ENCODE results near the gene SPAG17.
"Not testable (repeated sequence)": the region's sequence is repeated elsewhere in the genome, so short reads cannot be mapped to it uniquely, and the experiment has no call there.

Gene SPAG17

GRCh38 chr1:117929343-117930172, 255.5 kb downstream of the SPAG17 start, which contains the start of the genes GDAP2 and WDR3:
TSS of gene GDAP2 (minus strand) at chr1:117929621. CDS start at chr1:117920357, 9,264 bp downstream.
TSS of gene WDR3 (plus strand) at chr1:117929739. CDS start at chr1:117933320, 3,581 bp downstream.
- intact Hi-C loops (cut with DNase I; ENCODE audit: low total_unique reads) = loop anchor here (10.0 kb wide), 1 partner anchor 565 kb away; the partner anchor contains the start of gene MAN1A2

GRCh38 chr1:117928881-117929342, 256.1 kb downstream of the SPAG17 start:
- Histone ChIP-seq H3K36me3 (no peaks in the 10 kb centered on the region), H3K4me3 (peak overlapping the region; percentile 98), H3K9me3 (no peaks in the 10 kb centered on the region), H3K4me1 (peaks cover 0 to 34% (median 32%) of the 10 kb centered on the region in 4 donors), H3K27ac (peak overlapping the region; percentile 89 to 96), H3K27me3 (no peaks in the 10 kb centered on the region)
- intact Hi-C loops (cut with DNase I; ENCODE audit: low total_unique reads) = loop anchor here (10.0 kb wide), 1 partner anchor 564 kb away; the partner anchor contains the start of gene MAN1A2
- TF ChIP-seq CTCF (IDR thresholded peaks at IDR 0.05) = no peak
- peak; percentile 57 to 74 for DNase-seq

More at GRCh38 chr1:117929343-117930172, 255.5 kb downstream of the SPAG17 start, which contains the start of the genes GDAP2 and WDR3:
- DNase-seq = peak; percentile 97
- Histone ChIP-seq H3K4me3 (peak within 1 kb of the TSS; percentile 98), H3K36me3 (peaks cover 0 to 5% (median 2%) of the 10 kb centered on the region in 3 donors), H3K9me3 (no peaks in the 10 kb centered on the region), H3K27me3 (no peaks in the 10 kb centered on the region), H3K27ac (peak within 1 kb of the TSS; percentile 89 to 96), H3K4me1 (peaks cover 0 to 34% (median 32%) of the 10 kb centered on the region in 4 donors)
- TF ChIP-seq CTCF (IDR thresholded peaks at IDR 0.05) = no peak

- H3K36me3 ChIP-seq = no peaks in the 10 kb centered on the region
- no peaks in the 10 kb centered on the region for H3K27me3 ChIP-seq
- DNase-seq = no peak
- H3K9me3 ChIP-seq = no peaks in the 10 kb centered on the region
- TF ChIP-seq CTCF (IDR thresholded peaks at IDR 0.05) = no peak
- no peak overlapping the region for H3K4me3 ChIP-seq
- H3K4me1 ChIP-seq = peaks cover 0 to 28% (median 27%) of the 10 kb centered on the region in 4 donors
- no peak overlapping the region for H3K27ac ChIP-seq
- intact Hi-C loops (cut with DNase I; ENCODE audit: low total_unique reads) = loop anchor here (10.0 kb wide), 1 partner anchor 561 kb away; the partner anchor contains the start of gene MAN1A2
Observed at GRCh38 chr1:117925981-117926380, 259.0 kb downstream of the SPAG17 start.

- peaks cover 17 to 22% (median 20%) of the 10 kb centered on the region in 3 donors for H3K36me3 ChIP-seq
- not testable (repeated sequence) for DNase-seq, H3K27me3 ChIP-seq, H3K4me3 ChIP-seq, H3K4me1 ChIP-seq, H3K9me3 ChIP-seq, H3K27ac ChIP-seq
- intact Hi-C loops (cut with DNase I; ENCODE audit: low total_unique reads) = loop anchor here (10.0 kb wide), 1 partner anchor 558 kb away; the partner anchor contains the start of gene MAN1A2
Observed at GRCh38 chr1:117922717-117923116, 262.3 kb downstream of the SPAG17 start.

- no peak overlapping the region for H3K4me3 ChIP-seq
- H3K36me3 ChIP-seq = peaks cover 24 to 30% (median 27%) of the 10 kb centered on the region in 3 donors
- no peak overlapping the region for H3K27ac ChIP-seq
- no peak for TF ChIP-seq CTCF (IDR thresholded peaks at IDR 0.05)
- H3K4me1 ChIP-seq = peaks cover 0 to 4% (median 2%) of the 10 kb centered on the region in 4 donors
- no peaks in the 10 kb centered on the region for H3K9me3 ChIP-seq
- intact Hi-C loops (cut with DNase I; ENCODE audit: low total_unique reads) = loop anchor here (10.0 kb wide), 1 partner anchor 557 kb away; the partner anchor contains the start of gene MAN1A2
- no peak for DNase-seq
- no peaks in the 10 kb centered on the region for H3K27me3 ChIP-seq
Observed at GRCh38 chr1:117921991-117922390, 263.0 kb downstream of the SPAG17 start.
